ENCODE measurements around the gene DNAJA1.
"Not testable (repeated sequence)": the region's sequence is repeated elsewhere in the genome, so short reads cannot be mapped to it uniquely, and the experiment has no call there.

Gene DNAJA1

GRCh38 chr9:33024966-33025571 lies at the start of gene DNAJA1:
DNAJA1 (plus strand) TSS chr9:33025273; CDS start chr9:33026485, 1,212 bp downstream.
- in situ Hi-C loops (cut with HindIII; ENCODE audit: low sequenced_read_pairs): loop anchor here (5.0 kb wide), 1 partner anchor 52 kb away; the partner anchor contains the start of gene SMU1

- in situ Hi-C loops (cut with HindIII; ENCODE audit: low sequenced_read_pairs): loop anchor here (10.0 kb wide), 1 partner anchor 603 kb away; no protein-coding TSS in a partner anchor
These were observed 47.0 kb upstream of the DNAJA1 start for GRCh38 chr9:32978051-32978450.

GRCh38 chr9:32986971-32987370 lies 38.1 kb upstream of the DNAJA1 start:
- in situ Hi-C loops (cut with HindIII; ENCODE audit: low sequenced_read_pairs): no loop called here

GRCh38 chr9:32989660-32990059 lies 35.4 kb upstream of the DNAJA1 start:
- in situ Hi-C loops (cut with HindIII; ENCODE audit: low sequenced_read_pairs): no loop called here

GRCh38 chr9:32991897-32992594 lies 33.0 kb upstream of the DNAJA1 start:
- in situ Hi-C loops (cut with HindIII; ENCODE audit: low sequenced_read_pairs): no loop called here

GRCh38 chr9:32992595-32993238 lies 32.4 kb upstream of the DNAJA1 start:
- in situ Hi-C loops (cut with HindIII; ENCODE audit: low sequenced_read_pairs): no loop called here

GRCh38 chr9:33000682-33001055 lies 24.4 kb upstream of the DNAJA1 start:
- in situ Hi-C loops (cut with HindIII; ENCODE audit: low sequenced_read_pairs): not testable (repeated sequence)

GRCh38 chr9:33005335-33005734 lies 19.7 kb upstream of the DNAJA1 start:
- in situ Hi-C loops (cut with HindIII; ENCODE audit: low sequenced_read_pairs): not testable (repeated sequence)

GRCh38 chr9:33007755-33008154 lies 17.3 kb upstream of the DNAJA1 start:
- in situ Hi-C loops (cut with HindIII; ENCODE audit: low sequenced_read_pairs): no loop called here

- in situ Hi-C loops (cut with HindIII; ENCODE audit: low sequenced_read_pairs): no loop called here
These were observed 13.2 kb upstream of the DNAJA1 start for GRCh38 chr9:33011831-33012230.

GRCh38 chr9:33012328-33013069 lies 12.6 kb upstream of the DNAJA1 start:
- in situ Hi-C loops (cut with HindIII; ENCODE audit: low sequenced_read_pairs): no loop called here

- in situ Hi-C loops (cut with HindIII; ENCODE audit: low sequenced_read_pairs): no loop called here
These were observed 11.0 kb upstream of the DNAJA1 start for GRCh38 chr9:33013962-33014664.

GRCh38 chr9:33014665-33015014 lies 10.4 kb upstream of the DNAJA1 start:
- in situ Hi-C loops (cut with HindIII; ENCODE audit: low sequenced_read_pairs): no loop called here

GRCh38 chr9:33017283-33018041 lies 7.6 kb upstream of the DNAJA1 start:
- in situ Hi-C loops (cut with HindIII; ENCODE audit: low sequenced_read_pairs): no loop called here

GRCh38 chr9:33019797-33020196 lies 5.3 kb upstream of the DNAJA1 start:
- in situ Hi-C loops (cut with HindIII; ENCODE audit: low sequenced_read_pairs): no loop called here

- in situ Hi-C loops (cut with HindIII; ENCODE audit: low sequenced_read_pairs): no loop called here
These were observed 2.8 kb upstream of the DNAJA1 start for GRCh38 chr9:33022303-33022702.

- in situ Hi-C loops (cut with HindIII; ENCODE audit: low sequenced_read_pairs): no loop called here
These were observed 2.3 kb upstream of the DNAJA1 start for GRCh38 chr9:33022755-33023154.

- in situ Hi-C loops (cut with HindIII; ENCODE audit: low sequenced_read_pairs): no loop called here
These were observed 1.4 kb upstream of the DNAJA1 start for GRCh38 chr9:33023661-33024060.

- in situ Hi-C loops (cut with HindIII; ENCODE audit: low sequenced_read_pairs): no loop called here
These were observed 727 bp upstream of the DNAJA1 start for GRCh38 chr9:33024126-33024965.

Data from endothelial cell of hepatic sinusoid (primary cell).